Transverse colon (tissue), 4 donors: ENCODE data around the gene SPANXN3.

ENCODE experiments used
- EP300 ChIP-seq: sonication (generic); formaldehyde crosslinking; IDR thresholded peaks from one replicate; pipeline ENCODE4 v1.6.1; 2017; ENCODE audit warnings: antibody characterized with exemption, low read depth
- POLR2A ChIP-seq: fragments of 450-650 bp; IDR thresholded peaks from one replicate; pipeline ENCODE4 v1.6.1; 2016; ENCODE audit warnings: antibody characterized with exemption, mild to moderate bottlenecking, moderate library complexity
- POLR2AphosphoS5 ChIP-seq, 3 donors: sonication (generic); formaldehyde crosslinking; IDR thresholded peaks; one replicate each; pipeline ENCODE4 v1.6.1; 2016; ENCODE audit warnings: antibody characterized with exemption in 3 of 3
- TF ChIP-seq, protein P1 (sequence below), 5 experiments: fragments of 200-600 bp in 3 of 5; fragments of 450-650 bp in 2 of 5; sonication (generic) in 3 of 5; IDR thresholded peaks; 1 replicate in 2 of 5; 2 replicates in 3 of 5; pipeline ENCODE4 v1.5.1; 2016 to 2017; ENCODE audit warnings: antibody characterized with exemption in 5 of 5, inconsistent platforms in 3 of 5, mild to moderate bottlenecking in 2 of 5, moderate library complexity in 1 of 5

DNA sequence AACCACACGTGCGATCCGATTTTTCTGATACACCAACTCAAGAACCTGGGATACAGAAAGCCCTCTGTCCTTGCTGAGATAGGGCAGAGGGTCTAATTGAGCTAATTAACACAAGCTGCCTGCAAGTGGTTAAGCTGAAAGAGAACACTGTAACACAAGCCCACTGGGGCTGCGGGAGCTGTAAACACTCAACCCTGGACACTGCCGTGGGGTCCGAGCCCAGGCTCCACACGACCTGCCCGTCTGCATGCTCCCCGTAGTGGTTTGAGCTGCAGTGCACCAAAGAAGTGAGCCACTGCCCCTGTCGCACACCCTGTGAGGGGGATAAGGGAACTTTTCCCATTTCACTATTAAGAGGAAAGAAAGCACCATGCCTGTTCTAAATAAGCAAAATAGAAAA is 54.6 kb downstream of the SPANXN3 start:
- TF ChIP-seq, protein P1, sequence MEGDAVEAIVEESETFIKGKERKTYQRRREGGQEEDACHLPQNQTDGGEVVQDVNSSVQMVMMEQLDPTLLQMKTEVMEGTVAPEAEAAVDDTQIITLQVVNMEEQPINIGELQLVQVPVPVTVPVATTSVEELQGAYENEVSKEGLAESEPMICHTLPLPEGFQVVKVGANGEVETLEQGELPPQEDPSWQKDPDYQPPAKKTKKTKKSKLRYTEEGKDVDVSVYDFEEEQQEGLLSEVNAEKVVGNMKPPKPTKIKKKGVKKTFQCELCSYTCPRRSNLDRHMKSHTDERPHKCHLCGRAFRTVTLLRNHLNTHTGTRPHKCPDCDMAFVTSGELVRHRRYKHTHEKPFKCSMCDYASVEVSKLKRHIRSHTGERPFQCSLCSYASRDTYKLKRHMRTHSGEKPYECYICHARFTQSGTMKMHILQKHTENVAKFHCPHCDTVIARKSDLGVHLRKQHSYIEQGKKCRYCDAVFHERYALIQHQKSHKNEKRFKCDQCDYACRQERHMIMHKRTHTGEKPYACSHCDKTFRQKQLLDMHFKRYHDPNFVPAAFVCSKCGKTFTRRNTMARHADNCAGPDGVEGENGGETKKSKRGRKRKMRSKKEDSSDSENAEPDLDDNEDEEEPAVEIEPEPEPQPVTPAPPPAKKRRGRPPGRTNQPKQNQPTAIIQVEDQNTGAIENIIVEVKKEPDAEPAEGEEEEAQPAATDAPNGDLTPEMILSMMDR (IDR thresholded peaks at IDR 0.05), result no peak
- TF ChIP-seq POLR2A, result no peak
- TF ChIP-seq EP300, result no peak
- TF ChIP-seq POLR2AphosphoS5 (IDR thresholded peaks at IDR 0.05), result no peak
